ENCODE data around the gene ZNF319.
"Not testable (repeated sequence)": the region's sequence is repeated elsewhere in the genome, so short reads cannot be mapped to it uniquely, and the experiment has no call there.

The ZNF319 gene

DNA sequence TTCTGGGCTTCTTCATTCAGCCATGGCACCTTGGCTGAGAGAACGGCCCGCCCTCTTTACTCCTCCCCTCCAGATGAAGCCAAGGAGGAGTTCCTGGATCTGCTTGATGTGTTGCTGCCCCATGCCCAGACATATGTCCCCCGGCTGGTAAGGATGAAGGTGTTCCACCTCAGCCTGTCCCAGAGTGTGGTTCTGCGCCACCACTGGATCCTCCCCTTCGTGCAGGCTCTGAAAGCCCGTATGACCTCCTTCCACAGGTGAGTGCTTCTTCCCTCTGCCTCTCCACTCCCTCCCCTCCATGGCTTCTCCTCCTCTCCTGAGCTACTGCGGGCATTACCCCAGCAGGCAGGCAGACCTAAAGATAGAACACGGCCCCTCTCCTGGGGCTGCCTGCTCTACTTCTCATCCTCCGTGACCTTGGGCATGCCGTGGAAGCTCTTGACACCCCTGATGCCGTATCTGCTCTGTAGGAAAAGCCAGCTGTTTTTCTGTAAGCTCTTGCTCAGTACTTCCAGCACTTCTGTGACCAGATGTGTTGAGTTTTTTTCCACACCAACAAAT lies 9.5 kb upstream of the ZNF319 start:
- H3K9me3 ChIP-seq (ENCODE audit: insufficient read depth, low read length, severe bottlenecking): no peaks in the 10 kb centered on the region
- no peak for TF ChIP-seq EZH2 (IDR thresholded peaks at IDR 0.05; ENCODE audit: borderline replicate concordance, low read depth, low read length, severe bottlenecking)
- TF ChIP-seq, protein P1, sequence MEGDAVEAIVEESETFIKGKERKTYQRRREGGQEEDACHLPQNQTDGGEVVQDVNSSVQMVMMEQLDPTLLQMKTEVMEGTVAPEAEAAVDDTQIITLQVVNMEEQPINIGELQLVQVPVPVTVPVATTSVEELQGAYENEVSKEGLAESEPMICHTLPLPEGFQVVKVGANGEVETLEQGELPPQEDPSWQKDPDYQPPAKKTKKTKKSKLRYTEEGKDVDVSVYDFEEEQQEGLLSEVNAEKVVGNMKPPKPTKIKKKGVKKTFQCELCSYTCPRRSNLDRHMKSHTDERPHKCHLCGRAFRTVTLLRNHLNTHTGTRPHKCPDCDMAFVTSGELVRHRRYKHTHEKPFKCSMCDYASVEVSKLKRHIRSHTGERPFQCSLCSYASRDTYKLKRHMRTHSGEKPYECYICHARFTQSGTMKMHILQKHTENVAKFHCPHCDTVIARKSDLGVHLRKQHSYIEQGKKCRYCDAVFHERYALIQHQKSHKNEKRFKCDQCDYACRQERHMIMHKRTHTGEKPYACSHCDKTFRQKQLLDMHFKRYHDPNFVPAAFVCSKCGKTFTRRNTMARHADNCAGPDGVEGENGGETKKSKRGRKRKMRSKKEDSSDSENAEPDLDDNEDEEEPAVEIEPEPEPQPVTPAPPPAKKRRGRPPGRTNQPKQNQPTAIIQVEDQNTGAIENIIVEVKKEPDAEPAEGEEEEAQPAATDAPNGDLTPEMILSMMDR (IDR thresholded peaks at IDR 0.05; ENCODE audit: borderline replicate concordance, extremely low read depth, low read length, poor library complexity, severe bottlenecking): no peak
- DNase-seq (no peak), ATAC-seq (ENCODE audit: insufficient read depth, low read depth) (no peak)
- peaks cover 50% of the 10 kb centered on the region for H3K36me3 ChIP-seq (ENCODE audit: insufficient read depth, low read length)
- no peak overlapping the region for H2AFZ ChIP-seq (ENCODE audit: low read depth, low read length)
- H3K79me2 ChIP-seq (ENCODE audit: insufficient read depth, low read length): 0 out of 2 replicates have a peak, but pooled peaks cover 2% of the 10 kb centered on the region
- no peak overlapping the region for H3K9ac ChIP-seq (ENCODE audit: low read depth, low read length)
- no peaks in the 10 kb centered on the region for H3K27me3 ChIP-seq (ENCODE audit: insufficient read depth, low read length, poor library complexity)
- H3K4me3 ChIP-seq (ENCODE audit: low read depth in 1 of 2, low read length in 2 of 2): no peak overlapping the region
- no peaks in the 10 kb centered on the region for H3K4me1 ChIP-seq (ENCODE audit: insufficient read depth, low read length)
- H4K20me1 ChIP-seq (ENCODE audit: insufficient read depth, low read length): no peaks in the 10 kb centered on the region; the same call in 1 of the 2 replicates
- H3K27ac ChIP-seq (ENCODE audit: low read length): no peak overlapping the region
- H3K4me2 ChIP-seq (ENCODE audit: insufficient read depth, low read length): no peak overlapping the region

DNA sequence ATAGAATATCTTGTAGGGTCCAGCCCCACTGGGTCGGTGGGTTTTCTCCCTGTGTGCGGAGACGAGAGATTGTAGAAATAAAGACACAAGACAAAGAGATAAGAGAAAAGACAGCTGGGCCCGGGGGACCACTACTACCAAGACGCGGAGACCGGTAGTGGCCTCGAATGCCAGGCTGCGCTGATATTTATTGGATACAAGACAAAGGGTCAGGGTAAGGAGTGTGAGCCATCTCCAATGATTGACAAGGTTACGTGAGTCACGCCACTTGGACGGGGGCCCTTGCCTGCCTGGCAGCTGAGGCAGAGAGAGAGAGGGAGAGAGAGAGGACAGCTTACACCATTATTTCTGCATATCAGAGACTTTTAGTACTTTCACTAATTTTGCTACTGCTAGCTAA lies 4.3 kb upstream of the ZNF319 start:
- H4K20me1 ChIP-seq (ENCODE audit: insufficient read depth, low read length); H3K9me3 ChIP-seq (ENCODE audit: insufficient read depth, low read length, severe bottlenecking); H3K27me3 ChIP-seq (ENCODE audit: insufficient read depth, low read length, poor library complexity); H3K4me3 ChIP-seq (ENCODE audit: low read depth in 1 of 2, low read length in 2 of 2); H3K9ac ChIP-seq (ENCODE audit: low read depth, low read length); DNase-seq; ATAC-seq (ENCODE audit: insufficient read depth, low read depth); H3K27ac ChIP-seq (ENCODE audit: low read length); H2AFZ ChIP-seq (ENCODE audit: low read depth, low read length); H3K4me2 ChIP-seq (ENCODE audit: insufficient read depth, low read length): not testable (repeated sequence)
- Histone ChIP-seq H3K36me3 (ENCODE audit: insufficient read depth, low read length) (peaks cover 33% of the 10 kb centered on the region), H3K79me2 (ENCODE audit: insufficient read depth, low read length) (peaks cover 21% of the 10 kb centered on the region), H3K4me1 (ENCODE audit: insufficient read depth, low read length) (peaks cover 22% of the 10 kb centered on the region)

DNA sequence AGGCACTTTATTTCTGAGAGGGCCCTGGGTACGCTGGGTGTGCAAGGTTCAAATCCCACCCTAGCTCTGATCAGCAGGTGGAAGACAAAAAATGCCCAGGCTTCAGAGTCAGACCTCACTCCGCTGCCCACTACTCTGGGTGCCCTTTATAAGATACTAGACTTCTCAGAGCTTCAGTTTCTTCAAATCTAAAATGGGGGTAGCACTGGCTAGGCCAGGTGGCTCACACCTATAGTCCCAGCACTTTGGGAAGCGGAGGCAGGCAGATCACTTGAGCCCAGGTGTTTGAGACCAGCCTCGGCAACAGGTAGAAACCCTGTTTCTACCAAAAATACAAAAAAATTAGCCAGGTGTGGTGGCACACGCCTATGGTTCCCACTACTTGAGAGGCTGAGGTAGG lies 2.5 kb upstream of the ZNF319 start:
- H3K4me2 ChIP-seq (ENCODE audit: insufficient read depth, low read length): no peak overlapping the region
- no peak for ATAC-seq (ENCODE audit: insufficient read depth, low read depth)
- H3K4me3 ChIP-seq (ENCODE audit: low read depth in 1 of 2, low read length in 2 of 2): no peak overlapping the region
- H3K9me3 ChIP-seq (ENCODE audit: insufficient read depth, low read length, severe bottlenecking): no peaks in the 10 kb centered on the region
- TF ChIP-seq, protein P1 (IDR thresholded peaks at IDR 0.05; ENCODE audit: borderline replicate concordance, extremely low read depth, low read length, poor library complexity, severe bottlenecking): no peak
- TF ChIP-seq EZH2 (IDR thresholded peaks at IDR 0.05; ENCODE audit: borderline replicate concordance, low read depth, low read length, severe bottlenecking): no peak
- DNase-seq: no peak
- peaks cover 34% of the 10 kb centered on the region for H3K4me1 ChIP-seq (ENCODE audit: insufficient read depth, low read length)
- H3K27me3 ChIP-seq (ENCODE audit: insufficient read depth, low read length, poor library complexity): no peaks in the 10 kb centered on the region
- H4K20me1 ChIP-seq (ENCODE audit: insufficient read depth, low read length): peaks cover 9% of the 10 kb centered on the region; the same call in 1 of the 2 replicates
- peaks cover 24% of the 10 kb centered on the region for H3K79me2 ChIP-seq (ENCODE audit: insufficient read depth, low read length)
- H3K27ac ChIP-seq (ENCODE audit: low read length): no peak overlapping the region
- H3K36me3 ChIP-seq (ENCODE audit: insufficient read depth, low read length): peaks cover 38% of the 10 kb centered on the region
- H2AFZ ChIP-seq (ENCODE audit: low read depth, low read length): no peak overlapping the region
- H3K9ac ChIP-seq (ENCODE audit: low read depth, low read length): no peak overlapping the region

DNA sequence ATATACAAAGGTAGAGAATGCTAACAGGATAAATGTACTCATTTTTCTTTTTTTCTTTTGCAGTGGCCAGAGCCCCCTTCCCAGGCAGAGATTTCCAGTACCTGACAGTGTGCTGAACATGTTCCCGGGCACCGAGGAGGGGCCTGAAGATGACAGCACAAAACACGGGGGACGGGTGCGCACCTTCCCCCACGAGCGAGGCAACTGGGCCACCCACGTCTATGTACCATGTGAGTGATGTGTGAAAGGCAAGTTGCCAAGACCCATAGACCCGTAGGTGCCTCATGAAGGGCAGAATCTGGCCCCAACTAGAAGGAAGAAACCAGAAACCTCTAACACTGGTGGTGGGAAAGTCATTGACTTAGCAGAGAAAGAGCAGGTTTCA lies 1.9 kb upstream of the ZNF319 start:
- no peak for DNase-seq
- H3K4me2 ChIP-seq (ENCODE audit: insufficient read depth, low read length): peak overlapping the region; percentile 100
- no peak overlapping the region for H2AFZ ChIP-seq (ENCODE audit: low read depth, low read length)
- peaks cover 24% of the 10 kb centered on the region for H3K79me2 ChIP-seq (ENCODE audit: insufficient read depth, low read length)
- 0 out of 4 replicates have a peak overlapping the region, but pooled peaks of 1 of the 2 experiments have one; percentile 7 for H3K4me3 ChIP-seq (ENCODE audit: low read depth in 1 of 2, low read length in 2 of 2)
- no peak for ATAC-seq (ENCODE audit: insufficient read depth, low read depth)
- no peaks in the 10 kb centered on the region for H3K9me3 ChIP-seq (ENCODE audit: insufficient read depth, low read length, severe bottlenecking)
- peak overlapping the region; percentile 72; the same call in 1 of the 2 replicates for H3K9ac ChIP-seq (ENCODE audit: low read depth, low read length)
- no peak overlapping the region for H3K27ac ChIP-seq (ENCODE audit: low read length)
- peaks cover 34% of the 10 kb centered on the region for H3K4me1 ChIP-seq (ENCODE audit: insufficient read depth, low read length)
- no peak for TF ChIP-seq EZH2 (IDR thresholded peaks at IDR 0.05; ENCODE audit: borderline replicate concordance, low read depth, low read length, severe bottlenecking)
- TF ChIP-seq, protein P1 (IDR thresholded peaks at IDR 0.05; ENCODE audit: borderline replicate concordance, extremely low read depth, low read length, poor library complexity, severe bottlenecking): no peak
- peaks cover 43% of the 10 kb centered on the region for H3K36me3 ChIP-seq (ENCODE audit: insufficient read depth, low read length)
- peaks cover 9% of the 10 kb centered on the region; the same call in 1 of the 2 replicates for H4K20me1 ChIP-seq (ENCODE audit: insufficient read depth, low read length)
- no peaks in the 10 kb centered on the region for H3K27me3 ChIP-seq (ENCODE audit: insufficient read depth, low read length, poor library complexity)
